A549 treated with GW870086 at 1 μM for 4 hours (cell line): ENCODE measurements around the gene DCP2. TPM values are rescaled to one million over a fixed set of nuclear protein-coding genes. Genes with fewer than 3 reads are reported as not detected.

ENCODE experiments used
- total RNA-seq: library from RNA; stranded (reverse); fragments of 200-300 nt; extraction: Qiagen RNA extraction; gene quantifications from 5 replicates; pipeline ENCODE4 v1.2.3, GENCODE V29; 2022; ENCODE audit warnings: low read depth

Gene DCP2
- total RNA-seq = 8.4 to 13.5 TPM (median 12.5 TPM) in 5 replicates

GRCh38 chr5:112976432-112977309, at the start of gene DCP2:
Gene DCP2 (plus strand): TSS chr5:112976798. CDS start chr5:112976934, 136 bp downstream.

Other genes starting within 250 kb of the DCP2 start
- gene APC, start 238.9 kb upstream of the DCP2 start, total RNA-seq = 5.9 to 13.0 TPM (median 10.4 TPM) in 5 replicates
- 75.6 to 84.9 TPM (median 83.7 TPM) in 5 replicates for gene SRP19, start 115.5 kb upstream of the DCP2 start, total RNA-seq
- 132 to 169 TPM (median 146 TPM) in 5 replicates for gene REEP5, start 54.6 kb upstream of the DCP2 start, total RNA-seq